K562 (cell line): ENCODE data around the gene PSRC1. TPM values are rescaled to one million over a fixed set of nuclear protein-coding genes. Genes with fewer than 3 reads are reported as not detected.

Experiments used
- ATAC-seq: fragments of 200-7000 bp; cut with Tn5 transposase; 3 replicates; pipeline ENCODE4 v1.9.1; 2020; ENCODE audit warnings: moderate library complexity
- BruUV-seq: library from RNA; stranded (reverse); fragments of 400-500 nt; replicated peaks from 2 replicates; lab custom pipeline; 2021; lab: Mats Ljungman, UMichigan
- CTCF ChIA-PET: fragments of 300-600 bp; formaldehyde crosslinking; extraction: SDS; loops from one replicate; lab custom pipeline; 2021; ENCODE audit warnings: low intra/inter-chr PET ratio; lab: Yijun Ruan, JAX
- POLR2A ChIA-PET: fragments of 300-600, 350-650 bp; sonication (Branson Sonifier 250); formaldehyde crosslinking; extraction: SDS; loops from one replicate; lab custom pipeline; 2021; ENCODE audit warnings: antibody characterized with exemption, inconsistent platforms; lab: Yijun Ruan, JAX
- DNase-seq, 4 experiments: peaks; one replicate each; pipeline versions ENCODE4 v3.0.0 to v3.0.0-alpha.2; 2011 to 2018; ENCODE audit warnings: low spot score in 3 of 4, mixed read lengths in 3 of 4; ENCODE audit errors: extremely low read depth in 1 of 4
- FAIRE-seq: peaks from 2 replicates; lab custom pipeline; 2011; peaks lifted over from hg19 to GRCh38; lab: Jason Lieb, UNC
- H2AFZ ChIP-seq: 2 replicates; pipeline ENCODE4 v1.6.0; 2011; ENCODE audit warnings: low read depth, low read length, control low read depth, inconsistent platforms
- H3K27ac ChIP-seq: fragments of 200-600 bp; 3 replicates; pipeline ENCODE4 v1.8.0; 2011; ENCODE audit warnings: low read depth, mild to moderate bottlenecking, control low read depth, inconsistent platforms, low read length, moderate library complexity, mixed read lengths; ENCODE audit errors: extremely low read depth
- H3K27me3 ChIP-seq, 2 experiments: fragments of 300-600 bp in 1 of 2; 2 replicates in 1 of 2; 3 replicates in 1 of 2; pipeline versions ENCODE4 v1.6.0 to v1.8.0; 2011; ENCODE audit warnings: inconsistent platforms in 2 of 2, low read length in 2 of 2, mild to moderate bottlenecking in 1 of 2, mixed read lengths in 1 of 2, moderate library complexity in 1 of 2; ENCODE audit not compliant: control insufficient read depth in 2 of 2, insufficient read depth in 2 of 2
- H3K36me3 ChIP-seq: fragments of 300-600 bp; 3 replicates; pipeline ENCODE4 v1.8.0; 2011; ENCODE audit warnings: mild to moderate bottlenecking, low read length, inconsistent platforms; ENCODE audit not compliant: control insufficient read depth, insufficient read depth
- H3K4me1 ChIP-seq, 2 experiments: fragments of 200-600 bp in 1 of 2; replicated peaks in 1 of 2; 2 replicates in 1 of 2; 3 replicates in 1 of 2; pipeline versions ENCODE4 v1.5.1 to v1.8.0; 2011; ENCODE audit warnings: inconsistent platforms in 2 of 2, low read length in 2 of 2, mild to moderate bottlenecking in 1 of 2, mixed read lengths in 1 of 2, moderate library complexity in 1 of 2; ENCODE audit not compliant: control insufficient read depth in 2 of 2, insufficient read depth in 2 of 2
- H3K4me2 ChIP-seq: 2 replicates; pipeline ENCODE4 v1.6.1; 2011; ENCODE audit warnings: low read length, control low read depth, inconsistent platforms, mixed read lengths; ENCODE audit not compliant: insufficient read depth
- H3K4me3 ChIP-seq: fragments of 200-600 bp; sonication (generic), shearing (Covaris generic); 2 replicates; pipeline ENCODE4 v1.5.1; 2016; ENCODE audit warnings: control low read depth, inconsistent platforms
- H3K79me2 ChIP-seq: fragments of 200-600 bp; 3 replicates; pipeline ENCODE4 v1.8.0; 2011; ENCODE audit warnings: low read length, inconsistent platforms; ENCODE audit not compliant: control insufficient read depth, insufficient read depth
- H3K9ac ChIP-seq, 2 experiments: 2 replicates each; pipeline versions ENCODE4 v1.6.0 to v1.6.1; 2011; ENCODE audit warnings: low read depth in 2 of 2, low read length in 2 of 2, control low read depth in 1 of 2, inconsistent platforms in 1 of 2, mild to moderate bottlenecking in 1 of 2, mixed read lengths in 1 of 2; ENCODE audit not compliant: insufficient read depth in 1 of 2
- H3K9me1 ChIP-seq: one replicate; pipeline ENCODE4 v1.6.0; 2011; ENCODE audit warnings: inconsistent platforms, mild to moderate bottlenecking, low read length, moderate library complexity; ENCODE audit not compliant: control insufficient read depth, insufficient read depth
- H3K9me3 ChIP-seq: replicated peaks from 2 replicates; pipeline ENCODE4 v1.5.1; 2011; ENCODE audit warnings: low read depth, low read length, inconsistent platforms; ENCODE audit not compliant: control insufficient read depth, insufficient read depth
- H4K20me1 ChIP-seq: replicated peaks from 2 replicates; pipeline ENCODE4 v1.6.1; 2011; ENCODE audit warnings: low read length, inconsistent platforms, mixed read lengths; ENCODE audit not compliant: control insufficient read depth, insufficient read depth
- ARID4B ChIP-seq: sonication (generic); formaldehyde crosslinking; IDR thresholded peaks from 2 replicates; pipeline ENCODE4 v1.8.0; 2022; ENCODE audit warnings: mild to moderate bottlenecking, missing genetic modification reagents
- E2F1 ChIP-seq: sonication (generic); formaldehyde crosslinking; IDR thresholded peaks from 2 replicates; pipeline ENCODE4 v1.8.1; 2023; ENCODE audit warnings: mild to moderate bottlenecking, missing genetic modification reagents, moderate library complexity
- ZNF518B ChIP-seq: fragments of 250-450 bp; sonication (Bioruptor Pico); IDR thresholded peaks from 2 replicates; pipeline ENCODE4 v1.5.0; 2021; ENCODE audit warnings: mild to moderate bottlenecking, moderate library complexity
- WGBS: fragments of 100-300 bp; shearing (Covaris generic); methylation state at CpG from one replicate; pipeline ENCODE4 v1.1.6; 2016; ENCODE audit warnings: low coverage, mixed read lengths; ENCODE audit not compliant: insufficient coverage; ENCODE audit errors: missing lambda C conversion rate; 5-methylcytosine and 5-hydroxymethylcytosine counted together
- in situ Hi-C: fragments of 300-500 bp; cut with MboI; formaldehyde crosslinking; loops from 4 replicates; pipeline ENCODE4 v1.15.0; 2018; ENCODE audit warnings: inconsistent platforms, mixed read lengths
- intact Hi-C: fragments of 100-400 bp; cut with micrococcal nuclease; formaldehyde crosslinking; loops from 2 replicates; pipeline ENCODE4 v1.14.2; 2022
- polyA plus RNA-seq, 8 experiments: library from polyadenylated mRNA; depleted of rRNA in 4 of 8; stranded (reverse) in 5 of 8; unstranded in 3 of 8; fragments of >200 nt; fragmentation: Nextera tagmentation in 2 of 8; fragmentation: Illumina TruSeq in 1 of 8; extraction: Ambion mirVana in 2 of 8; extraction: Trizol in 1 of 8; gene quantifications; 2 replicates each; pipeline versions ENCODE4 v1.2.1 to v1.2.3, GENCODE V29; 2011 to 2014; ENCODE audit warnings: inconsistent platforms in 1 of 8, missing spikeins in 1 of 8
- total RNA-seq, 7 experiments: library from RNA; depleted of rRNA in 6 of 7; stranded (reverse); fragments of >200 nt in 6 of 7; fragmentation: Illumina TruSeq in 2 of 7; extraction: Trizol in 2 of 7; gene quantifications; 2 replicates each; pipeline versions ENCODE4 v1.2.1 to v1.2.3, GENCODE V29; 2011 to 2021; ENCODE audit warnings: low replicate concordance in 1 of 7

Gene PSRC1
- total and polyA plus RNA-seq, 9 of the 15 experiments (the other 6 are each of a cell fraction or from before 2014, with no cell fraction given): 6.5 to 65.2 (median 39.3) TPM

GRCh38 chr1:109239409-109240068 lies 43.4 kb downstream of the PSRC1 start:
- WGBS: 60% methylated on average over 6 of the region's 6 CpGs
- Histone ChIP-seq H3K9me1 (no peaks in the 10 kb centered on the region), H3K4me2 (no peak overlapping the region), H3K9ac (peak overlapping the region in 1 of 2 experiments; percentile 72; a peak in 1 of 4 replicates), H3K4me3 (no peak overlapping the region), H3K79me2 (no peaks in the 10 kb centered on the region), H3K4me1 (peaks cover 15 to 28% of the 10 kb centered on the region in 2 experiments; a peak in 4 of 5 replicates), H4K20me1 (peaks cover 11% of the 10 kb centered on the region), H3K27ac (no peak overlapping the region), H3K36me3 (peaks cover 48% of the 10 kb centered on the region), H2AFZ (no peak overlapping the region), H3K27me3 (no peaks in the 10 kb centered on the region), H3K9me3 (no peaks in the 10 kb centered on the region)
- no TSS peak for BruUV-seq
- ATAC-seq (peak; percentile 90), DNase-seq (peak; percentile 72 to 79 (median 78)), FAIRE-seq (peak; percentile 87)
- intact Hi-C loops (loop anchor here (2.0 kb wide), 1 partner anchor 39 kb away; no protein-coding TSS in a partner anchor), in situ Hi-C loops (no loop called here)
- CTCF ChIA-PET: no interaction called here
- POLR2A ChIA-PET: interaction anchor here (0.7 to 4.9 kb wide), 13 partner anchors 7 to 159 kb away, joined by 3 to 53 read pairs (median 8); partner anchors contain the start of gene CELSR2
- 0 out of 2 replicates have a peak, but pooled peaks have one; percentile 10 for TF ChIP-seq ZNF518B (CRISPR knock-in tag)
- 0 out of 2 replicates have a peak, but pooled peaks have one; percentile 30 for TF ChIP-seq ARID4B (CRISPR knock-in tag)
- TF ChIP-seq E2F1 (CRISPR knock-in tag): no peak
